Sigmoid colon (tissue), 4 donors: ENCODE measurements around the gene IAH1.
A peak's percentile ranks its signal among the peaks of the same experiment; 100 is the strongest.

Source experiments
- EP300 ChIP-seq, 4 donors: sonication (generic); formaldehyde crosslinking; IDR thresholded peaks; one replicate each; pipeline ENCODE4 v1.6.1; 2017; ENCODE audit warnings: antibody characterized with exemption in 4 of 4
- POLR2A ChIP-seq, 2 donors: fragments of 450-650 bp; IDR thresholded peaks; one replicate each; pipeline ENCODE4 v1.6.1; 2016; ENCODE audit warnings: antibody characterized with exemption in 2 of 2, mild to moderate bottlenecking in 2 of 2, moderate library complexity in 2 of 2
- POLR2AphosphoS5 ChIP-seq, 4 donors: sonication (generic); formaldehyde crosslinking; IDR thresholded peaks; one replicate each; pipeline ENCODE4 v1.6.1; 2017; ENCODE audit warnings: antibody characterized with exemption in 4 of 4
- TF ChIP-seq, protein P1 (sequence below), 4 experiments: fragments of 450-650 bp in 3 of 4; fragments of 200-600 bp in 1 of 4; IDR thresholded peaks; one replicate each; pipeline ENCODE4 v1.5.1; 2016 to 2019; ENCODE audit warnings: antibody characterized with exemption in 4 of 4, mild to moderate bottlenecking in 3 of 4, moderate library complexity in 2 of 4

GRCh38 chr2:9474361-9475057 is at the start of gene IAH1:
- TF ChIP-seq, protein P1, sequence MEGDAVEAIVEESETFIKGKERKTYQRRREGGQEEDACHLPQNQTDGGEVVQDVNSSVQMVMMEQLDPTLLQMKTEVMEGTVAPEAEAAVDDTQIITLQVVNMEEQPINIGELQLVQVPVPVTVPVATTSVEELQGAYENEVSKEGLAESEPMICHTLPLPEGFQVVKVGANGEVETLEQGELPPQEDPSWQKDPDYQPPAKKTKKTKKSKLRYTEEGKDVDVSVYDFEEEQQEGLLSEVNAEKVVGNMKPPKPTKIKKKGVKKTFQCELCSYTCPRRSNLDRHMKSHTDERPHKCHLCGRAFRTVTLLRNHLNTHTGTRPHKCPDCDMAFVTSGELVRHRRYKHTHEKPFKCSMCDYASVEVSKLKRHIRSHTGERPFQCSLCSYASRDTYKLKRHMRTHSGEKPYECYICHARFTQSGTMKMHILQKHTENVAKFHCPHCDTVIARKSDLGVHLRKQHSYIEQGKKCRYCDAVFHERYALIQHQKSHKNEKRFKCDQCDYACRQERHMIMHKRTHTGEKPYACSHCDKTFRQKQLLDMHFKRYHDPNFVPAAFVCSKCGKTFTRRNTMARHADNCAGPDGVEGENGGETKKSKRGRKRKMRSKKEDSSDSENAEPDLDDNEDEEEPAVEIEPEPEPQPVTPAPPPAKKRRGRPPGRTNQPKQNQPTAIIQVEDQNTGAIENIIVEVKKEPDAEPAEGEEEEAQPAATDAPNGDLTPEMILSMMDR (IDR thresholded peaks at IDR 0.05): no peak
- peak in 3 of 4 donors; percentile 56 to 64 (median 64) for TF ChIP-seq POLR2AphosphoS5 (IDR thresholded peaks at IDR 0.05)
- no peak for TF ChIP-seq POLR2A (IDR thresholded peaks at IDR 0.05)
- no peak for TF ChIP-seq EP300 (IDR thresholded peaks at IDR 0.05)
